Erythroblast (primary cell): ENCODE data around the gene SLC18B1.

Experiments
- DNase-seq, 2 experiments: peaks; one replicate each; lab custom pipeline; 2025; lab: John Stamatoyannopoulos, UW
- GATA1 ChIP-seq: IDR thresholded peaks from 2 replicates; pipeline ENCODE4 v1.6.1; 2011; ENCODE audit warnings: low read depth, mild to moderate bottlenecking, control low read depth, low read length, moderate library complexity
- POLR2A ChIP-seq: IDR thresholded peaks from 2 replicates; pipeline ENCODE4 v1.6.1; 2011; ENCODE audit warnings: mild to moderate bottlenecking, low read length

The SLC18B1 gene

GRCh38 chr6:132797951-132798868 is at the start of gene SLC18B1:
Gene SLC18B1 (minus strand): TSS chr6:132798637. CDS start chr6:132798456, 181 bp downstream.
- peak; percentile 78 for DNase-seq
- TF ChIP-seq GATA1 (no peak), POLR2A (no peak)

DNA sequence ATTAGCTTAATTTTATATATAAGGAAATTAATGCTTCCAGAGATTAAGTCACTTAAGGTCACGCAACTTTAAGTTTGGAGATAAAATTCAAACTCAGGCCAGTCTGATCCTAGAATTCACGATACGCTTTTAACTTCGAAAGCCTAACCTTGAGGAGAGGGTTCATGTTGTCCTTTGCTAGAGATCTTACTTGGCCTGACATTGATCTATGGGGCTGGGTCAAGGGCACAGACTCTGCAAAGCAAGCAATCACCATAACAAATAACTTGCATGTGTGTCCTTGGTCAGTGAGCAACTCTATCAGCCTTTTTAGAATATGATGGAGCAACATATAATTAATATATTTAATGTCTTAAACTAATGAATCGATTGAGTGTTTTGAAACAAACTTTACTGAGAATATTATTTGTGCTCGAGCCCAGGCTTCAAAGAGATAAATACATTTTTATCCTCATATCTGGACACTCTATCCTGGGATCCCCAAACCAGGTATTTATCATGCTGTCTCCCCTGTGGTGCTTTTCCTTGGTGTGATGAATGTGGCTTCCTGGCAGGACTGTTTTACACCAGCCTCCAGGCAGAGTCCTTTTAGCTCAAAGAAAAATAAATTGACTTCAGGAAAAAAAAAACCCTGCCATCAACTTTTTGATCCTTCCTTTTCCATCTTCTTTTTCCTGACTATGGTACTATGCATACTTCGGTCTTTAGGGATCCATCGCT is 45.0 kb upstream of the SLC18B1 start:
- TF ChIP-seq POLR2A (no peak), GATA1 (no peak)

DNA sequence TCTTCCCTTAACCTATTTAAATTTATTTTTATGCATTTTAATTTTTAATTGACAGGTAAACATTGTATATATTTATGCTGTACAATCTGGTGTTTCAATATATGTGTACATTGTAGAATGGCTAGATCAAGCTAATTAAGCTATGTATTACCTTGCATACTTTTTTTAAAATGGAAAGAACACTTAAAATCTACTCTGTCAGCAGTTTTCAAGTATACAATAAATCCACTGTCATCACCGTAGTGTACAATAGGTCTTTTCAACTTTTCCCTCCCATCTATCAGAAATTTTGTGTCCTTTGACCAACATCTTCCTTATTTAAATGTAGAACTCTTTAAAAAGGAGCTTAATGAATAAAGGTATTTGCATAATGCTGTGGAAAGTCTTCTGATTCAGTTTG is 43.5 kb upstream of the SLC18B1 start:
- no peak for DNase-seq
- TF ChIP-seq POLR2A (no peak), GATA1 (no peak)

More for the DNA sequence above, 45.0 kb upstream of the SLC18B1 start:
- DNase-seq: no peak

DNA sequence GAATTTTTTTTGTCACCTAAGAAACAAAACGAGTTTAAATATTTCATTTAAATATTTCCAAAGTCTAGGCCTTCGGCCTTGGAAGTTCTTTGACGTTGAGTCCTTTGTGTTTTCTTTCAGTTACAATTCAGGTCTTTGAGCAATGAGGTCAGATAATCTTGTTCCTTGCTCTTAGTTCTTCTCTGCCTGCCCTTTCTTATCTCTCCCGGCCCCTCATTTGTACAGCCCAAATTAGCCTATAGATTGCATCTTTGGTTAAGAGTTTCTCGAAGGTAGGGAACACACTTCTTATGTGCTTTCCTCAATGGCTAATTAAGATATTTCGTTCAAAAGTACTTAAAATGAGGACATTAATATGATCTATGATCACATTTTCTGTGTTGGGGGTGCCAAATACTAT is 34.5 kb upstream of the SLC18B1 start:
- peak in 1 of 2 experiments; percentile 4 for DNase-seq
- TF ChIP-seq POLR2A: no peak
- no peak for TF ChIP-seq GATA1

DNA sequence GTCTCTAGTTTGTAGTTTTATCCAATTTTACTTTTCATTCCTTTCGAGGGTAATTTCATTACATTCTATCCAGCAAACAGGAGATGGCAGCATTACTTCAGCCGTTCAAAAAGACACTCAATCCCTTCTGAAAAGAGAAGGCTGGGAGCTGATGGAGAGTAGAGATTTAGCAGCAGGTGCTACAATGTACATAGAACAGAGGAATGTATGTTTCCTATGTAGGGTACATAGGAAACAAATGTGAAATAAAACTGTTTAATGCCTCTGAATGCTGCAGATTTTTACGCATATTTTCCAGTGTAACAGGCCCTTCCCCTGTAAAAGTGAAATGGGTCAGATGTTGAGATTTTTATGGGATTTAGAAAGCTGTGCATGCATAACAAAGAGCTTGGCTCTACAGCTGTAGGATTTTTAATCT is 31.9 kb upstream of the SLC18B1 start:
- peak in 1 of 2 experiments; percentile 10 for DNase-seq
- TF ChIP-seq POLR2A (no peak), GATA1 (no peak)

GRCh38 chr6:132820629-132821381 is 22.4 kb upstream of the SLC18B1 start:
- DNase-seq: peak; percentile 16 to 27
- no peak for TF ChIP-seq GATA1
- peak; percentile 81 for TF ChIP-seq POLR2A

DNA sequence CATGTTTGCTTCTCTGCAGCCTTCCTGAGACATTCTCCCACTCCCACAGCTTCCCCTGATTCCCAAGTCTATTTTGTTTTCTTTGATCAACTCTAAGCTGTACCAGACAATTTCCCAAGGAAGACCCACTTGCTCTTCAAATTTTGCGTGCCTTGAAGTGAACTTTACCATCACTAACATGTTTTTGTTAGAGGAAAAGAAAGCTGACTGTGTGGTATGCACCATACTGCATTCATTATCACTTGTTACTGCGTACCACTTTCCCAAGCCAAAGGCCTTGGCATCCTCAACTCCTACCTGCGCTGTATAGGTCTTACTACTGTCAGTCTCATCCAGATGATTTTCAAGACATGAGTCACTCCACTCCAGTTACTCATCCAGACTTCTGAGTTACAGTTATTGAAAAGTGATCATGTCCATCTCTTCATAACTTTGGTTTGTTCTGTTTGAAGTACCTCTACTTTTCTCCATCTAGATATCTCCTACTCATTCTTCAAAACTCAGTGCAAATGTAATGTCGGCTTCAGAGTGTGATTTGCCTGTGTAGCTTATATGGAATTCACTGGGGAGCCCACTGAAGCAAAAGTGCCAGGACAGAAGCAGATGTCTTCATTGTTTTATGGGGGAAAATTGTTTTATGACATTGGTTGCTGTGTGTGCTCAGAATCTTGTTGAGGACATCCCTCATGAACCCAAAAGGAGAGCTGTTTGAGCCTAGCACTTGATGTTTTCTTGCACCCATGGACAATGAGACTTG is 21.1 kb upstream of the SLC18B1 start:
- peak; percentile 25 to 32 for DNase-seq
- no peak for TF ChIP-seq GATA1
- peak; percentile 70 for TF ChIP-seq POLR2A

- peak in 1 of 2 experiments; percentile 25 for DNase-seq
- TF ChIP-seq POLR2A: no peak
- no peak for TF ChIP-seq GATA1
Observed at GRCh38 chr6:132818404-132819359, 20.2 kb upstream of the SLC18B1 start.

DNA sequence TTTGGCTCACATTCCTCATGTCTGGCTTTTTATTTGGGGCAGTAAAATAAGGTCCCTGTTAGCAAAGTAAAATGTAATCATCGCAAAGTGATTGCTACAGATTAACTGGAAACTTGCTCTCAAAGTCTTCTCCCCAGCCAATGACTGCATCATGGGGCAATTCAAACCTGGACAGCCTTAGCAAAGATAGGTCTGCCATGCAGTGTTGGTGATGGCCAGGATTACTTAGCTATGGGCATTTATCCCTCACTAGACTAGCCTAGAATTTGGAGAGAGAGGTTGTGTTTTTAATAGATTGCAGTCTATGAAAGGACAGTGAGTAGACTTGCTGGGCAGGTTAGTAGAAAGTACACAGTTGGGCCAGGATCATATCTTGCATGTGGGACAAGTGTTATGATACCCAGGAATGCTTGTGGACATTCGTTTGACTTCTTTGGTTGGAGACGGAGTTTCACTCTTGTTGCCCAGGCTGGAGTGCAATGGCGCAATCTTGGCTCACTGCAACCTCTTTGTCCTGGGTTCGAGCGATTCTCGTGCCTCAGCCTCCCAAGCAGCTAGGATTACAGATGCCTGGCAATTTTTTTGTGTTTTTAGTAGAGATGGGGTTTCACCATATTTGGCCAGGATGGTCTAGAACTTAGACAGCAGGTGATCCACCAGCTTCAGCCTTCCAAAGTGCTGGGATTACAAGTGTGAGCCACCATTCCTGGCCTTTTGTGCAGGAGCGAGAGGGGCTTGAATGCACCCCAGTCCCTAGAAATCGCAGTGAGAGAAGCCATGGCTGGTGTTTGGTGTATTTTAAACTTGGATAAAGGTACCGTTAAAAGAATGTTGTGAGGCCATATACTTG is 19.3 kb upstream of the SLC18B1 start:
- DNase-seq: peak in 1 of 2 experiments; percentile 8
- TF ChIP-seq GATA1 (no peak), POLR2A (peak; percentile 57)

- DNase-seq: peak; percentile 25 to 50
- TF ChIP-seq GATA1: no peak
- TF ChIP-seq POLR2A: no peak
Observed at GRCh38 chr6:132816660-132817059, 18.2 kb upstream of the SLC18B1 start.
